Anterior cingulate cortex (tissue), 58 donors: Measurements from ENCODE around the gene VASH2.

Experiments used
- DNase-seq, 58 donors: peaks; one replicate each; lab custom pipeline; 2025; lab: John Stamatoyannopoulos, UW

The VASH2 gene

GRCh38 chr1:212928323-212929291, 21.7 kb upstream of the VASH2 start:
- DNase-seq, result no peak

- no peak for DNase-seq
Observed at GRCh38 chr1:212930986-212931678, 19.2 kb upstream of the VASH2 start.

- no peak for DNase-seq
Observed at GRCh38 chr1:212933815-212934471, 16.4 kb upstream of the VASH2 start.

- no peak for DNase-seq
Observed at GRCh38 chr1:212935387-212935981, 14.9 kb upstream of the VASH2 start.

- no peak for DNase-seq
Observed at GRCh38 chr1:212937034-212937433, 13.3 kb upstream of the VASH2 start.

GRCh38 chr1:212938846-212939245, 11.5 kb upstream of the VASH2 start:
- no peak for DNase-seq

- DNase-seq, result no peak
Observed at GRCh38 chr1:212941452-212941851, 8.9 kb upstream of the VASH2 start.

- DNase-seq, result no peak
Observed at GRCh38 chr1:212942679-212943392, 7.5 kb upstream of the VASH2 start.

- DNase-seq, result no peak
Observed at GRCh38 chr1:212943393-212943710, 7.0 kb upstream of the VASH2 start.

- DNase-seq, result no peak
Observed at GRCh38 chr1:212944229-212944901, 6.0 kb upstream of the VASH2 start.

- DNase-seq, result no peak
Observed at GRCh38 chr1:212945056-212945455, 5.3 kb upstream of the VASH2 start.

GRCh38 chr1:212945463-212946160, 4.7 kb upstream of the VASH2 start:
- peak in 4 of 58 donors; percentile 2 to 34 (median 8) for DNase-seq

- no peak for DNase-seq
Observed at GRCh38 chr1:212946872-212947271, 3.5 kb upstream of the VASH2 start.

- no peak for DNase-seq
Observed at GRCh38 chr1:212949771-212950170, 570 bp upstream of the VASH2 start.

GRCh38 chr1:212951126-212951946, 995 bp downstream of the VASH2 start:
- peak in 3 of 58 donors; percentile 8 to 32 (median 13) for DNase-seq

- no peak for DNase-seq
Observed at GRCh38 chr1:212951947-212952640, 1.8 kb downstream of the VASH2 start.

GRCh38 chr1:212952641-212952976, 2.3 kb downstream of the VASH2 start:
- no peak for DNase-seq

GRCh38 chr1:212953321-212953720, 3.0 kb downstream of the VASH2 start:
- DNase-seq, result no peak
